Measurements from ENCODE around the gene MYOF.

GRCh38 chr10:93313798-93314197 lies 168.3 kb downstream of the MYOF start:
- no peak for TF ChIP-seq CTCF (IDR thresholded peaks at IDR 0.05; ENCODE audit: control extremely low read depth in 1 of 3, insufficient read depth in 1 of 3, low read depth in 1 of 3, low read length in 3 of 3)
- no peak for TF ChIP-seq GABPA (IDR thresholded peaks at IDR 0.05; ENCODE audit: borderline replicate concordance, insufficient read depth, low read length)
